Measurements from ENCODE around the gene HSD17B8. TPM values are rescaled to one million over a fixed set of nuclear protein-coding genes. Genes with fewer than 3 reads are reported as not detected.

HSD17B8 gene
- total and polyA plus RNA-seq, 10 of the 15 experiments (the other 5 are each of a cell fraction or from before 2014, with no cell fraction given): 3.1 to 54.3 (median 26.5) TPM

DNA sequence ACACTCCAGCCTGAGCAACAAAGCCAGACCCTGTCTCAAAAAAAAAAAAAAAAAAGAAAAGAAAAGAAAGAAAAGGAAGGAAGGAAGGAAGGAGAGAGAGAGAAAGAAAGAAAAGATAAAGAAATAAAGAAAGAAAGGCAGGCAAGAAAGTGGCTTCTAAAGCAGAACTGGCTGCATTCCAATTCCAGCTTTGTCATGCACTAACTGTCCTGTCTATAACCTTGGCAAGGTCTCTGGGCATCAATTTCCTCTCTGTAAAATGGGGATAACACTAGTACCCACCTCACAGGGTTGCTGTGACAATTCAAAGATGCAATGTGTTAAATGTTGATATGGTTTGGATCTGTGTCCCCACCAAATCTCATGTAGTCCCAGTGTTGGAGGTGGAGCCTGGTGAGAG lies 31.9 kb downstream of the HSD17B8 start:
- TF ChIP-seq TCF3 (IDR thresholded peaks at IDR 0.05; ENCODE audit: borderline replicate concordance, insufficient read depth, low read depth, low read length): no peak
- no peak for TF ChIP-seq MYC (IDR thresholded peaks at IDR 0.05; ENCODE audit: insufficient read depth, insufficient read length, insufficient replicate concordance, low read length, severe bottlenecking)
- TF ChIP-seq TCF7 (IDR thresholded peaks at IDR 0.05; ENCODE audit: borderline replicate concordance): no peak
- TF ChIP-seq HDAC2 (IDR thresholded peaks at IDR 0.05): no peak
- TF ChIP-seq, protein P1, sequence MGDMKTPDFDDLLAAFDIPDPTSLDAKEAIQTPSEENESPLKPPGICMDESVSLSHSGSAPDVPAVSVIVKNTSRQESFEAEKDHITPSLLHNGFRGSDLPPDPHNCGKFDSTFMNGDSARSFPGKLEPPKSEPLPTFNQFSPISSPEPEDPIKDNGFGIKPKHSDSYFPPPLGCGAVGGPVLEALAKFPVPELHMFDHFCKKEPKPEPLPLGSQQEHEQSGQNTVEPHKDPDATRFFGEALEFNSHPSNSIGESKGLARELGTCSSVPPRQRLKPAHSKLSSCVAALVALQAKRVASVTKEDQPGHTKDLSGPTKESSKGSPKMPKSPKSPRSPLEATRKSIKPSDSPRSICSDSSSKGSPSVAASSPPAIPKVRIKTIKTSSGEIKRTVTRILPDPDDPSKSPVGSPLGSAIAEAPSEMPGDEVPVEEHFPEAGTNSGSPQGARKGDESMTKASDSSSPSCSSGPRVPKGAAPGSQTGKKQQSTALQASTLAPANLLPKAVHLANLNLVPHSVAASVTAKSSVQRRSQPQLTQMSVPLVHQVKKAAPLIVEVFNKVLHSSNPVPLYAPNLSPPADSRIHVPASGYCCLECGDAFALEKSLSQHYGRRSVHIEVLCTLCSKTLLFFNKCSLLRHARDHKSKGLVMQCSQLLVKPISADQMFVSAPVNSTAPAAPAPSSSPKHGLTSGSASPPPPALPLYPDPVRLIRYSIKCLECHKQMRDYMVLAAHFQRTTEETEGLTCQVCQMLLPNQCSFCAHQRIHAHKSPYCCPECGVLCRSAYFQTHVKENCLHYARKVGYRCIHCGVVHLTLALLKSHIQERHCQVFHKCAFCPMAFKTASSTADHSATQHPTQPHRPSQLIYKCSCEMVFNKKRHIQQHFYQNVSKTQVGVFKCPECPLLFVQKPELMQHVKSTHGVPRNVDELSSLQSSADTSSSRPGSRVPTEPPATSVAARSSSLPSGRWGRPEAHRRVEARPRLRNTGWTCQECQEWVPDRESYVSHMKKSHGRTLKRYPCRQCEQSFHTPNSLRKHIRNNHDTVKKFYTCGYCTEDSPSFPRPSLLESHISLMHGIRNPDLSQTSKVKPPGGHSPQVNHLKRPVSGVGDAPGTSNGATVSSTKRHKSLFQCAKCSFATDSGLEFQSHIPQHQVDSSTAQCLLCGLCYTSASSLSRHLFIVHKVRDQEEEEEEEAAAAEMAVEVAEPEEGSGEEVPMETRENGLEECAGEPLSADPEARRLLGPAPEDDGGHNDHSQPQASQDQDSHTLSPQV (IDR thresholded peaks at IDR 0.05): no peak
- RAD21 ChIA-PET (ENCODE audit: unreplicated experiment): interaction anchor here (2.6 kb wide), 1 partner anchor 13 kb away, joined by 6 read pairs; no protein-coding TSS in a partner anchor
- Histone ChIP-seq H3K4me1 (ENCODE audit: control insufficient read depth, insufficient read depth, low read length) (no peaks in the 10 kb centered on the region), H3K4me2 (ENCODE audit: control insufficient read depth, insufficient read depth) (no peak overlapping the region), H3K27me3 (replicated peaks in 1 of 2; ENCODE audit: control insufficient read depth in 2 of 2, insufficient read depth in 2 of 2, low read length in 1 of 2) (peaks cover 2 to 3% of the 10 kb centered on the region in 2 experiments; a peak in 2 of 4 replicates), H3K9me3 (replicated peaks; ENCODE audit: control insufficient read depth, insufficient read depth, low read length) (no peaks in the 10 kb centered on the region), H3K36me3 (ENCODE audit: control insufficient read depth in 2 of 2, insufficient read depth in 2 of 2, low read length in 1 of 2) (no peaks in the 10 kb centered on the region), H4K20me1 (ENCODE audit: control insufficient read depth, insufficient read depth) (no peaks in the 10 kb centered on the region), H3K4me3 (no peak overlapping the region), H3K9ac (ENCODE audit: control insufficient read depth, insufficient read depth, low read length) (no peak overlapping the region), H3K79me2 (ENCODE audit: control insufficient read depth, insufficient read depth, low read length) (no peaks in the 10 kb centered on the region), H3K27ac (ENCODE audit: control insufficient read depth, insufficient read depth) (no peak overlapping the region), H2AFZ (ENCODE audit: control insufficient read depth, low read depth, low read length) (no peak overlapping the region)
- intact Hi-C loops (cut with micrococcal nuclease; ENCODE audit: unreplicated experiment) (no loop called here), in situ Hi-C loops (cut with MboI) (no loop called here)
- SMC1A ChIA-PET (ENCODE audit: uncharacterized antibody, unreplicated experiment): no interaction called here
- CTCF ChIA-PET: interaction anchor here (1.1 to 1.8 kb wide), 2 partner anchors 12 to 83 kb away, joined by 3 to 6 read pairs; no protein-coding TSS in a partner anchor
- POLR2A ChIA-PET: interaction anchor here (0.7 kb wide), 1 partner anchor 131 kb away, joined by 4 read pairs; no protein-coding TSS in a partner anchor
- no TSS peak for BruUV-seq (replicated peaks)
- ATAC-seq: no peak
- no peak for DNase-seq (ENCODE audit: low read depth, low spot score)
- no peak for FAIRE-seq
